Activated B cell treated with CpG ODN at 0.5 μM for 24 hours (primary cell): ENCODE measurements around the gene GPD1L. TPM values are rescaled to one million over a fixed set of nuclear protein-coding genes. Genes with fewer than 3 reads are reported as not detected.

Experiments
- ATAC-seq: fragments of 200-7000 bp; cut with Tn5 transposase; one replicate; pipeline ENCODE4 v1.10.0; 2021; ENCODE audit warnings: low read depth, mild to moderate bottlenecking, moderate library complexity
- CTCF ChIA-PET: fragments of 350-600 bp; sonication (Branson Sonifier 250); formaldehyde crosslinking; loops from one replicate; lab custom pipeline; 2021; ENCODE audit warnings: antibody characterized with exemption; lab: Charles Lee
- POLR2A ChIA-PET: fragments of 350-600 bp; sonication (Branson Sonifier 250); formaldehyde crosslinking; loops from one replicate; lab custom pipeline; 2021; ENCODE audit warnings: antibody characterized with exemption; lab: Charles Lee
- DNase-seq: peaks from one replicate; pipeline ENCODE4 v3.0.0; 2022
- H3K27ac Mint-ChIP-seq: one replicate; pipeline ENCODE4 v1.8.0; 2020; ENCODE audit warnings: mixed read lengths
- H3K27me3 Mint-ChIP-seq: one replicate; pipeline ENCODE4 v1.8.0; 2021; ENCODE audit warnings: mixed read lengths
- H3K36me3 Mint-ChIP-seq: one replicate; pipeline ENCODE4 v1.8.0; 2021; ENCODE audit warnings: low read depth, mixed read lengths
- H3K4me1 Mint-ChIP-seq: one replicate; pipeline ENCODE4 v1.8.0; 2021; ENCODE audit warnings: mixed read lengths
- H3K4me3 Mint-ChIP-seq: one replicate; pipeline ENCODE4 v1.8.0; 2020; ENCODE audit warnings: mild to moderate bottlenecking, mixed read lengths
- H3K9me3 Mint-ChIP-seq: one replicate; pipeline ENCODE4 v1.8.0; 2020; ENCODE audit warnings: mixed read lengths
- intact Hi-C: fragments of 100-400 bp; cut with micrococcal nuclease; formaldehyde crosslinking; loops from one replicate; pipeline ENCODE4 v1.15.1; 2024
- total RNA-seq: library from RNA; stranded (reverse); gene quantifications from 2 replicates; pipeline ENCODE4 v1.2.3, GENCODE V29; 2022
- TF ChIP-seq, protein P1 (sequence below): fragments of 200-600 bp; IDR thresholded peaks from one replicate; pipeline ENCODE4 v1.8.0; 2022; ENCODE audit warnings: antibody characterized with exemption, mild to moderate bottlenecking

GPD1L gene
- total RNA-seq, 1 donor from 2014 or later: 8.2 TPM

DNA sequence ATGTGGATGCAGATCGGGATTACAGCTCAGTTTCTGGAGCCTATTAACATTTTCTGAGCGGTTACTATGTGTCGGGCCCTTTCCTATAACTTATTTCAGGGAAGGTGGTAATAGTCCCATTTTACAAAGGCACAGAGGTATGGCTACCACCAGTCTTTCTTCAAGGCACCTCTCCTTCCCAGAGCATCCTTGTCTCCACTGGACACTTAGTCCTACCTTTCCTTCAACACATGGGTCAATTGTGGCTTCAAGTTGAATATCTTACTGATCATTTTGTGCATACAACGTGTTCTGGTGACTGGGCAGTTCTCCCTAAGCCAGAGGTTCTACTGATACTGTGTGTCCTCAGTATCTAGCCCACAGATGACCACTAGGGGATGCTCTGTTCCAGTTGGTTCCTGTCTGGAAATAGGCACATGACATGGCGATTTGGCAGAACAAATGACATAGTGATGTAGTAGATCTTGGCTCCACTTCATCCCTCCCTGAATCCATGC is 71.3 kb downstream of the GPD1L start:
- Mint-ChIP-seq H3K4me3 (no peak overlapping the region), H3K27ac (no peak overlapping the region), H3K36me3 (no peaks in the 10 kb centered on the region), H3K27me3 (peaks cover 1% of the 10 kb centered on the region), H3K9me3 (no peaks in the 10 kb centered on the region), H3K4me1 (peaks cover 21% of the 10 kb centered on the region)
- intact Hi-C loops: loop anchor here (1.0 to 5.0 kb wide), 9 partner anchors 61 to 755 kb away; partner anchors contain the start of gene CMTM8
- TF ChIP-seq, protein P1, sequence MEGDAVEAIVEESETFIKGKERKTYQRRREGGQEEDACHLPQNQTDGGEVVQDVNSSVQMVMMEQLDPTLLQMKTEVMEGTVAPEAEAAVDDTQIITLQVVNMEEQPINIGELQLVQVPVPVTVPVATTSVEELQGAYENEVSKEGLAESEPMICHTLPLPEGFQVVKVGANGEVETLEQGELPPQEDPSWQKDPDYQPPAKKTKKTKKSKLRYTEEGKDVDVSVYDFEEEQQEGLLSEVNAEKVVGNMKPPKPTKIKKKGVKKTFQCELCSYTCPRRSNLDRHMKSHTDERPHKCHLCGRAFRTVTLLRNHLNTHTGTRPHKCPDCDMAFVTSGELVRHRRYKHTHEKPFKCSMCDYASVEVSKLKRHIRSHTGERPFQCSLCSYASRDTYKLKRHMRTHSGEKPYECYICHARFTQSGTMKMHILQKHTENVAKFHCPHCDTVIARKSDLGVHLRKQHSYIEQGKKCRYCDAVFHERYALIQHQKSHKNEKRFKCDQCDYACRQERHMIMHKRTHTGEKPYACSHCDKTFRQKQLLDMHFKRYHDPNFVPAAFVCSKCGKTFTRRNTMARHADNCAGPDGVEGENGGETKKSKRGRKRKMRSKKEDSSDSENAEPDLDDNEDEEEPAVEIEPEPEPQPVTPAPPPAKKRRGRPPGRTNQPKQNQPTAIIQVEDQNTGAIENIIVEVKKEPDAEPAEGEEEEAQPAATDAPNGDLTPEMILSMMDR: no peak
- POLR2A ChIA-PET: no interaction called here
- ATAC-seq (peak; percentile 69), DNase-seq (no peak)
- CTCF ChIA-PET: interaction anchor here (0.8 to 3.7 kb wide), 5 partner anchors 10 to 290 kb away, joined by 3 to 10 read pairs (median 4); no protein-coding TSS in a partner anchor

DNA sequence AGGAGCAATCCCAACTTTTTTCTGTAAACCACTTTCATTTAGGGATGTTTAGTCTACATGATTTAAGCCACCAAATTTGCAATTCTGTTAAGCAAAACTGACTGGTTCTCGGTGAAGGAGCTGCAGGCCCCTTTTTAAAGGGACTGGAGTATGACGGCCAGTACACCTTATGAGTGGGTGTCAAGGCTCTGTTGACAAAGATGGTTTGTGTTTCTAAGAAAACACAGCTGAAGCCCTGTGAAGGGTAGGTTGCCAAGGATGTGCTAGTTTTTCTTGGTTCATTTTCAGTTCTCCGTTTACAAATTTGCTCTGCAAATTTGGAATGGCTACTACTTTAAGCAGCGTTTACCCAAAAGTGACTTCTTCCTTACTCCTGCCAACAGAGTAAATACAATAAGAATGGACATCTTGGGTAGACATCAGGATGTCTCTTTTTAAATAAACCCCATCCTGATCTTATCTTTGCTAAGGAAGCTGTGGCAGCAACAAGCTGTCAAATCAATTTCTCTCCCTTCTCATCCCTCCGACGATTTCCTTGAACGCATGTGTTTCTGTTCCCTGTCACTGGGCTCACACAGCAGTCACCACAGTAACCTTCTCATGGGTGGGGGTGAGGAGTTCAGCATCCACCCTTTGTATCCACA is 73.8 kb downstream of the GPD1L start:
- H3K4me3 Mint-ChIP-seq: no peak overlapping the region
- TF ChIP-seq, protein P1: no peak
- ChIA-PET POLR2A (no interaction called here), CTCF (no interaction called here)
- DNase-seq: no peak
- H3K27me3 Mint-ChIP-seq: peaks cover 6% of the 10 kb centered on the region
- no peak for ATAC-seq
- no peak overlapping the region for H3K27ac Mint-ChIP-seq
- H3K4me1 Mint-ChIP-seq: peaks cover 21% of the 10 kb centered on the region
- no peaks in the 10 kb centered on the region for H3K36me3 Mint-ChIP-seq
- intact Hi-C loops: no loop called here
- no peaks in the 10 kb centered on the region for H3K9me3 Mint-ChIP-seq

DNA sequence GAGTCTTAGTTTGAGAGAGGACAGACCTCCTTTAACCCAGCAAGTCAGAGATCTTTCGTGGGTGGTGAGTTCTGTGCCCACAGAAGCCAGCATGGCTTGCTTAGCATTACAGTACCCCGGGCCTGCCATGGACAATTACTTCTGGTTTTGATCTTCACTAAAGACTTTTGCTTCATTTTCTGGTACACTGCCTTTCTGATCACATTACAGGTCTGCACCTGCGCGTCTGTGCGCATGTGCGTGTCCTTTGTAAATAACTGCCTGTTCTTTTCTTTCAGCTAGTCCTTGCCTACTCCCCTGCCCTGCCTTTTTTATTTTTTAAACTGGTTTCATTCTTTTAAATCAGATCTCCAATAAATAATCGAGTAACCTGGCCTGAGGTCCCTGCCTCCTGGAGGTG is 74.9 kb downstream of the GPD1L start:
- no peak for ATAC-seq
- no peaks in the 10 kb centered on the region for H3K36me3 Mint-ChIP-seq
- CTCF ChIA-PET: no interaction called here

DNA sequence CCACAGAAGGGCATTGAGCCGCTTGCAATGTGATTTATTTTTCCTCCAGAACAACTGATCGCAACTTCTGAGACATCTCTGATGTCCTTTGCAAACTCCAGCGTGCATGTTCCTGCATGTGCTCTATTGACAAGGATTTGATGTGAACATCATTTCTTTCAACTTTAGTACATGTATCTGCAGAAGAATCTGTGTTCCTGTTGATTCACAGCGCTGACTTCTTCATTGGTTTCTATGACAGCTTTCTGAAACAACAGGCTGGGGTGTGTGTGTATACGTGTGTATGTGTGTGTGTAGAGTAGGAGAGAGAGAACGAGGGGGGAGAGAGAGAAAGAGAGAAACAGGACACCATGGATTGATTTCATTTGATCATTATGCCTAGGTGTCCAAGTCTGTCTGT is 75.4 kb downstream of the GPD1L start:
- ATAC-seq: no peak
- POLR2A ChIA-PET: no interaction called here
- Mint-ChIP-seq H3K9me3 (no peaks in the 10 kb centered on the region), H3K27ac (no peak overlapping the region), H3K27me3 (peaks cover 6% of the 10 kb centered on the region), H3K36me3 (no peaks in the 10 kb centered on the region), H3K4me3 (no peak overlapping the region), H3K4me1 (peaks cover 21% of the 10 kb centered on the region)
- CTCF ChIA-PET: no interaction called here
- intact Hi-C loops: no loop called here
- DNase-seq: no peak
- TF ChIP-seq, protein P1: no peak

More for the DNA sequence above, 74.9 kb downstream of the GPD1L start:
- Mint-ChIP-seq H3K4me3 (no peak overlapping the region), H3K27me3 (peaks cover 6% of the 10 kb centered on the region), H3K9me3 (no peaks in the 10 kb centered on the region), H3K4me1 (peaks cover 21% of the 10 kb centered on the region), H3K27ac (no peak overlapping the region)
- no peak for DNase-seq
- POLR2A ChIA-PET: no interaction called here
- TF ChIP-seq, protein P1: no peak
- intact Hi-C loops: no loop called here

DNA sequence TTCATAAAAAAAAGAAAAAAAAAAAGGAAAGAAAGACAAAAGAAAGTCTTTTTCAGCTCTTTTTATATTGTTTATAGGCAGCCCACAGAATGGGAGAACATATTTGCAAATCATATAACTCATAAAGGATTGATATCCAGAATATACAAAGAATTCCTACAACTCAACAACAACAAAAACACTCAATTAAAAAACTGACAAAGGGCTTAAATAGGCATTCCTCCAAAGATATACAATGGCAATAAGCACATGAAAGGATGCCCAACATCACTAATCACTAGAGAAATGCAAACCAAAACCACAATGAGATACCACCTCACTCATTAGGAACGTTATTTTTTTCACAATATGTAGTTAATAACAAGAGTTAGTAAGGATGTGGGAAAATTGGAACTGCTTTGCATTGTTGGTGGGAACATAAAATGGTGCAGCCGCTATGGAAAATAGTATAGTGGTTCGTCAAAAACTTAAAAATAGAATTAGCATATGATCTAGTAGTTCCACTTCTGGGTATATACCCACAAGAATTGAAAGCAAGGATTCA is 77.8 kb downstream of the GPD1L start:
- peaks cover 4% of the 10 kb centered on the region for H3K27me3 Mint-ChIP-seq
- DNase-seq (no peak), ATAC-seq (no peak)
- ChIA-PET POLR2A (no interaction called here), CTCF (no interaction called here)
- peaks cover 10% of the 10 kb centered on the region for H3K4me1 Mint-ChIP-seq
- TF ChIP-seq, protein P1: no peak
- no peak overlapping the region for H3K4me3 Mint-ChIP-seq
- no peak overlapping the region for H3K27ac Mint-ChIP-seq
- intact Hi-C loops: no loop called here
- H3K36me3 Mint-ChIP-seq: no peaks in the 10 kb centered on the region
- no peaks in the 10 kb centered on the region for H3K9me3 Mint-ChIP-seq
